ENCODE measurements around the gene ZGLP1.

The ZGLP1 gene

DNA sequence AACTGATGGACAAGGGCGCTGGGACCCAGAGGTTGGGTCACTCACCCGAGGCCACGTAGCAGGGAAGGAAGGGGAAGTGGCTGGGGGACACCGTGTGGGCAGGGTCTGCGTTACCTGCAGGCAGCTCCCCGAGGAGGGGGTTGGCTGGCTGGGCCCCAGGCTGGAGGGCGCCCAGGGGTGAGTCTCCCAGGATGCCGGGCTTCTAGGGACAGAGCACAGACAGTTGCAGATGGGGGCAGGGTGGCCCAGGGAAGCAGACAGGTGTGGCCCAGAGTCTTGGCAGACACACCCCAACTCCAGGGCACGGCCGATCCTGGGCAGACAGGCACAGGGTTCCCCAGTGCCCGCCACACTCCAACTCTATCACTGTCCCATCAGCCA is 11.8 kb upstream of the ZGLP1 start:
- Histone ChIP-seq H3K27ac (ENCODE audit: low read depth, low read length, poor library complexity, severe bottlenecking) (no peak overlapping the region), H4K20me1 (ENCODE audit: insufficient read depth, low read length) (no peaks in the 10 kb centered on the region), H3K36me3 (ENCODE audit: insufficient read depth, low read length) (peaks cover 86% of the 10 kb centered on the region), H3K79me2 (ENCODE audit: insufficient read depth, low read length) (no peaks in the 10 kb centered on the region), H3K9ac (ENCODE audit: low read length) (no peak overlapping the region), H3K27me3 (ENCODE audit: insufficient read depth, low read length) (no peaks in the 10 kb centered on the region), H3K4me2 (ENCODE audit: low read length) (no peak overlapping the region), H3K9me2 (ENCODE audit: low read depth, low read length) (no peaks in the 10 kb centered on the region), H3K9me3 (ENCODE audit: low read length) (no peaks in the 10 kb centered on the region), H3F3A (ENCODE audit: insufficient read depth, low read length) (no peaks in the 10 kb centered on the region; the same call in 1 of the 2 replicates), H2AFZ (ENCODE audit: low read length) (no peak overlapping the region), H3K4me3 (ENCODE audit: low read depth, low read length, poor library complexity, severe bottlenecking) (no peak overlapping the region), H3K4me1 (ENCODE audit: insufficient read depth, low read length, severe bottlenecking) (peaks cover 12% of the 10 kb centered on the region)
- TF ChIP-seq, protein P1, sequence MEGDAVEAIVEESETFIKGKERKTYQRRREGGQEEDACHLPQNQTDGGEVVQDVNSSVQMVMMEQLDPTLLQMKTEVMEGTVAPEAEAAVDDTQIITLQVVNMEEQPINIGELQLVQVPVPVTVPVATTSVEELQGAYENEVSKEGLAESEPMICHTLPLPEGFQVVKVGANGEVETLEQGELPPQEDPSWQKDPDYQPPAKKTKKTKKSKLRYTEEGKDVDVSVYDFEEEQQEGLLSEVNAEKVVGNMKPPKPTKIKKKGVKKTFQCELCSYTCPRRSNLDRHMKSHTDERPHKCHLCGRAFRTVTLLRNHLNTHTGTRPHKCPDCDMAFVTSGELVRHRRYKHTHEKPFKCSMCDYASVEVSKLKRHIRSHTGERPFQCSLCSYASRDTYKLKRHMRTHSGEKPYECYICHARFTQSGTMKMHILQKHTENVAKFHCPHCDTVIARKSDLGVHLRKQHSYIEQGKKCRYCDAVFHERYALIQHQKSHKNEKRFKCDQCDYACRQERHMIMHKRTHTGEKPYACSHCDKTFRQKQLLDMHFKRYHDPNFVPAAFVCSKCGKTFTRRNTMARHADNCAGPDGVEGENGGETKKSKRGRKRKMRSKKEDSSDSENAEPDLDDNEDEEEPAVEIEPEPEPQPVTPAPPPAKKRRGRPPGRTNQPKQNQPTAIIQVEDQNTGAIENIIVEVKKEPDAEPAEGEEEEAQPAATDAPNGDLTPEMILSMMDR (IDR thresholded peaks at IDR 0.05; ENCODE audit: low read length) = no peak
- TF ChIP-seq EZH2 (IDR thresholded peaks at IDR 0.05; ENCODE audit: borderline replicate concordance, low read length) = no peak

DNA sequence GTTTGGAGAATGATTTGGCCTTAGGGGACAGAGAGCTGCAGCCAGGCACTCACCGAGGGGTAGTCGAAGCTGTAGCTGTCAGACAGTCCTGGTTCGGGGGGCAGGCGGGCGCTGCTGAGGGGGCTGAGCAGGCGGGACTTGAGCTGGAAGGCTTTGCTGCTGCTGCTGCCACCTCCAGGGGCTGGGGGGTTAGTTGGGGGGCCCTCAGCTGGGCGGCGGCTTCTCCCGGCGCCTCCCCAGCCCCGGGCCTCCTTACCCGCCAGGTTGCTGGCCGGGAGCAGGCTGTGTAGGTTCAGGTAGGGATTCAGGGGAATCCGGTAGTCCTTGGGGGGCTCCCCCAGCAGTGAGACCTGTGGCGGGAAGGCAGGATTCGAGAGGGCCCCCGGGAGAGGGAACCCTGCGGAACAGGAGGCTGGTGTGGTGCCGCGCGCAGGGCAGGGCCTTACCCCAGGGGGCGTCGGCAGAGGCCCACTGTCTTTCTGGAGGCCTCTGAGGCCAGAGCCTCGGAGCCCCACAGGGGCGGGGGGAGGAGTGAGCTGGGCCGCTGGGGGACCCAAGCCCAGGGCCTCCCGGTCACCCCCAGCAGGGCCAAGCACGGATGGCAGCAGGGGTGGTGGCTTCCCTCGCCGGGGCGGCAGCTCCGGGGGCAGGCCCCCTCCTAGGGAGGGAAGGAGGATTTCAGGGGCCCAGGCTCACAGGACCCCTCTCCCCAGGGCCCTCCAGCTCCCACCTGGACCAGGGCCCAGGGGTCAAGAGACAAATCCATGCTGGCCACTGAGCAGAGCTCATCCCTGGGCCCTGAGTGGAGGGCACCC is 11.2 kb upstream of the ZGLP1 start:
- no peaks in the 10 kb centered on the region for H3F3A ChIP-seq (ENCODE audit: insufficient read depth, low read length)
- H3K9ac ChIP-seq (ENCODE audit: low read length) = no peak overlapping the region
- H3K4me2 ChIP-seq (ENCODE audit: low read length) = no peak overlapping the region
- H2AFZ ChIP-seq (ENCODE audit: low read length) = no peak overlapping the region
- H3K27me3 ChIP-seq (ENCODE audit: insufficient read depth, low read length) = no peaks in the 10 kb centered on the region
- H3K9me3 ChIP-seq (ENCODE audit: low read length) = no peaks in the 10 kb centered on the region
- no peaks in the 10 kb centered on the region for H4K20me1 ChIP-seq (ENCODE audit: insufficient read depth, low read length)
- no peaks in the 10 kb centered on the region for H3K9me2 ChIP-seq (ENCODE audit: low read depth, low read length)
- H3K4me3 ChIP-seq (ENCODE audit: low read depth, low read length, poor library complexity, severe bottlenecking) = no peak overlapping the region
- peaks cover 85% of the 10 kb centered on the region for H3K36me3 ChIP-seq (ENCODE audit: insufficient read depth, low read length)
- peaks cover 14% of the 10 kb centered on the region for H3K4me1 ChIP-seq (ENCODE audit: insufficient read depth, low read length, severe bottlenecking)
- no peak overlapping the region for H3K27ac ChIP-seq (ENCODE audit: low read depth, low read length, poor library complexity, severe bottlenecking)
- TF ChIP-seq EZH2 (IDR thresholded peaks at IDR 0.05; ENCODE audit: borderline replicate concordance, low read length) = no peak
- TF ChIP-seq, protein P1 (IDR thresholded peaks at IDR 0.05; ENCODE audit: low read length) = no peak
- H3K79me2 ChIP-seq (ENCODE audit: insufficient read depth, low read length) = no peaks in the 10 kb centered on the region

DNA sequence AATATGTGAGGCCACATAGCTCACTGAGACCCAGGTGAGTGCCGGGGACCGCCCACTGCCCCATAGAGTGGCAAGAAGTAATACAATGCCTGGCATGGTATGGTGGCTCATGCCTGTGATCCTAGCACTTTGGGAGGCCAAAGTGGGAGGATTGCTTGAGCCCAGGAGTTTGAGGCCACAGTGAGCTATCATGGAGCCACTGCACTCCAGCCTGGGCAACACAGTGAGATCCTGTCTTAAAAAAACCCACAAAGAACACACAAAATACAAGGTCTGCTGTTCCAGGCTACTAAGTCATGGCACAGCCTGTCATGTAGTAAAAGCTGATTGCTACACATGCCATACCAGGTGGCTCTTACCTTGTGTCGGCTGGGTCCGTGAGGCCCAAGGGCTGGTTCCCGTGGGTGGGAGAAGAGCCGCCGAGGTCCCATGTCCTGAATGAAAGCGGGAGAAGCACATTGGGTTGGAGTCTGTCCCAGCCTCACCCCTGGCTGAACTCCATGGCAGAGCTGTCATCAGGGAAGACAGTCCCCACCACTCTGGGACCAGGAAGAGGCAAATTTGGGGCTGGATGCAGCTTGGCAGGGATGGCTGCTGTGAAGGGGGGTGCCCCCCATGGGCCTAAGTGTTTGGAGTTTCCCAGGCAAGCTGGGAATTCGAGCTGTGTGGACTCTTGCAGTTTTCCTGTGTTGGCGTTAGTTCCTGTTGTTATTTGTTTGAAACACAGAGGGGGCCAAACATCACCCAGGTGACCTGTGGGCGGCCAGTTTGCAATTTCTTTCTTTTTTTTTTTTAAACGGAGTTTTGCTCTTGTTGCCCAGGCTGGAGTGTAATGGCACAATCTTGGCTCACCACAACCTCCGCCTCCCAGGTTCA is 9.4 kb upstream of the ZGLP1 start:
- Histone ChIP-seq H2AFZ (ENCODE audit: low read length) (no peak overlapping the region), H3K36me3 (ENCODE audit: insufficient read depth, low read length) (peaks cover 72% of the 10 kb centered on the region), H3K9ac (ENCODE audit: low read length) (no peak overlapping the region), H3K4me1 (ENCODE audit: insufficient read depth, low read length, severe bottlenecking) (peaks cover 23% of the 10 kb centered on the region), H3K9me3 (ENCODE audit: low read length) (no peaks in the 10 kb centered on the region), H3K27ac (ENCODE audit: low read depth, low read length, poor library complexity, severe bottlenecking) (no peak overlapping the region), H3K27me3 (ENCODE audit: insufficient read depth, low read length) (no peaks in the 10 kb centered on the region), H3K79me2 (ENCODE audit: insufficient read depth, low read length) (no peaks in the 10 kb centered on the region), H3F3A (ENCODE audit: insufficient read depth, low read length) (no peaks in the 10 kb centered on the region), H3K4me2 (ENCODE audit: low read length) (no peak overlapping the region), H3K9me2 (ENCODE audit: low read depth, low read length) (no peaks in the 10 kb centered on the region), H3K4me3 (ENCODE audit: low read depth, low read length, poor library complexity, severe bottlenecking) (no peak overlapping the region), H4K20me1 (ENCODE audit: insufficient read depth, low read length) (no peaks in the 10 kb centered on the region)
- TF ChIP-seq, protein P1 (IDR thresholded peaks at IDR 0.05; ENCODE audit: low read length) = no peak
- TF ChIP-seq EZH2 (IDR thresholded peaks at IDR 0.05; ENCODE audit: borderline replicate concordance, low read length) = no peak

Measured in OCI-LY1 (cell line).